GM06990 (cell line): ENCODE data around the gene ALG1.

Experiments
- DNase-seq: peaks from one replicate; pipeline ENCODE4 v3.0.0-alpha.2; 2011; ENCODE audit not compliant: insufficient read length; ENCODE audit errors: extremely low read depth
- H3K27me3 ChIP-seq: replicated peaks from 2 replicates; pipeline ENCODE4 v1.6.0; 2011; ENCODE audit warnings: low read length; ENCODE audit not compliant: control insufficient read depth, insufficient read depth
- H3K36me3 ChIP-seq: 2 replicates; pipeline ENCODE4 v1.5.1; 2011; ENCODE audit warnings: low read length; ENCODE audit not compliant: control insufficient read depth, insufficient read depth
- H3K4me3 ChIP-seq: replicated peaks from 2 replicates; pipeline ENCODE4 v1.5.1; 2011; ENCODE audit warnings: low read depth, mild to moderate bottlenecking, control low read depth, low read length
- CTCF ChIP-seq: IDR thresholded peaks from 2 replicates; pipeline ENCODE4 v1.5.1; 2011; ENCODE audit warnings: low read length, control low read depth, mild to moderate bottlenecking, inconsistent platforms; ENCODE audit not compliant: insufficient read depth, poor library complexity, severe bottlenecking

The ALG1 gene

GRCh38 chr16:5027086-5027485 is 44.6 kb upstream of the ALG1 start:
- H3K36me3 ChIP-seq, result peaks cover 1% of the 10 kb centered on the region
- TF ChIP-seq CTCF, result no peak
- no peak overlapping the region for H3K4me3 ChIP-seq
- no peak for DNase-seq
- no peaks in the 10 kb centered on the region for H3K27me3 ChIP-seq

GRCh38 chr16:5027575-5028235 is 43.9 kb upstream of the ALG1 start:
- peaks cover 1% of the 10 kb centered on the region for H3K36me3 ChIP-seq
- H3K27me3 ChIP-seq, result no peaks in the 10 kb centered on the region
- no peak overlapping the region for H3K4me3 ChIP-seq
- DNase-seq, result no peak
- no peak for TF ChIP-seq CTCF

- H3K36me3 ChIP-seq, result peaks cover 1% of the 10 kb centered on the region
- TF ChIP-seq CTCF, result no peak
- no peaks in the 10 kb centered on the region for H3K27me3 ChIP-seq
- no peak overlapping the region for H3K4me3 ChIP-seq
- DNase-seq, result no peak
Observed at GRCh38 chr16:5028950-5029475, 42.6 kb upstream of the ALG1 start.

GRCh38 chr16:5030251-5030870 is 41.3 kb upstream of the ALG1 start:
- no peak for DNase-seq

GRCh38 chr16:5031601-5032000 is 40.0 kb upstream of the ALG1 start:
- H3K36me3 ChIP-seq, result peaks cover 1% of the 10 kb centered on the region
- no peak for TF ChIP-seq CTCF
- no peak overlapping the region for H3K4me3 ChIP-seq
- DNase-seq, result no peak
- no peaks in the 10 kb centered on the region for H3K27me3 ChIP-seq

More at GRCh38 chr16:5030251-5030870, 41.3 kb upstream of the ALG1 start:
- TF ChIP-seq CTCF, result no peak
- Histone ChIP-seq H3K27me3 (no peaks in the 10 kb centered on the region), H3K4me3 (no peak overlapping the region), H3K36me3 (peaks cover 1% of the 10 kb centered on the region)
